WTC11 (cell line): Measurements from ENCODE around the gene CTNNA3. TPM values are rescaled to one million over a fixed set of nuclear protein-coding genes. Genes with fewer than 3 reads are reported as not detected.

ENCODE experiments used
- ATAC-seq: fragments of 200-7000 bp; cut with Tn5 transposase; 2 replicates; pipeline ENCODE4 v1.10.0; 2021; ENCODE audit warnings: mild to moderate bottlenecking, moderate library complexity
- CTCF ChIA-PET: fragments of 300-600 bp; sonication (Branson Sonifier 250); formaldehyde crosslinking; loops from one replicate; lab custom pipeline; 2021; ENCODE audit warnings: antibody characterized with exemption; lab: Charles Lee
- POLR2A ChIA-PET: fragments of 350-600 bp; sonication (Branson Sonifier 250); formaldehyde crosslinking; loops from one replicate; lab custom pipeline; 2021; ENCODE audit warnings: antibody characterized with exemption; lab: Charles Lee
- DNase-seq: peaks from one replicate; pipeline ENCODE4 v3.0.0; 2021; ENCODE audit warnings: low spot score
- H3K27ac Mint-ChIP-seq: 2 replicates; pipeline ENCODE4 v1.8.0; 2021; ENCODE audit warnings: mixed read lengths
- H3K27me3 Mint-ChIP-seq: 2 replicates; pipeline ENCODE4 v1.8.0; 2021; ENCODE audit warnings: low read depth, mild to moderate bottlenecking, moderate library complexity, mixed read lengths
- H3K36me3 Mint-ChIP-seq: 2 replicates; pipeline ENCODE4 v1.8.0; 2021; ENCODE audit warnings: mixed read lengths
- H3K4me1 Mint-ChIP-seq: 2 replicates; pipeline ENCODE4 v1.8.0; 2022; ENCODE audit warnings: mixed read lengths
- H3K4me3 Mint-ChIP-seq: 2 replicates; pipeline ENCODE4 v1.8.0; 2021; ENCODE audit warnings: mild to moderate bottlenecking, moderate library complexity, mixed read lengths
- H3K9me3 Mint-ChIP-seq: 2 replicates; pipeline ENCODE4 v1.8.0; 2021; ENCODE audit warnings: mixed read lengths
- CBFB ChIP-seq: sonication (generic); formaldehyde crosslinking; IDR thresholded peaks from 2 replicates; pipeline ENCODE4 v1.8.1; 2022; ENCODE audit warnings: mild to moderate bottlenecking, low read depth, missing genetic modification reagents
- CDX4 ChIP-seq: fragments of 250-450 bp; sonication (Bioruptor Pico); IDR thresholded peaks from 2 replicates; pipeline ENCODE4 v1.9.0; 2021; ENCODE audit warnings: moderate library complexity, mild to moderate bottlenecking, inconsistent platforms, borderline replicate concordance
- CREB1 ChIP-seq: sonication (generic); formaldehyde crosslinking; IDR thresholded peaks from 2 replicates; pipeline ENCODE4 v1.8.0; 2023; ENCODE audit warnings: mild to moderate bottlenecking, missing genetic modification reagents
- CTCF ChIP-seq: fragments of 200-600 bp; IDR thresholded peaks from 2 replicates; pipeline ENCODE4 v1.8.0; 2022; ENCODE audit warnings: antibody characterized with exemption
- ELF4 ChIP-seq: sonication (generic); formaldehyde crosslinking; IDR thresholded peaks from 2 replicates; pipeline ENCODE4 v1.8.1; 2022; ENCODE audit warnings: low read depth, mild to moderate bottlenecking, moderate library complexity, missing genetic modification reagents
- FOXK1 ChIP-seq: sonication (generic); formaldehyde crosslinking; IDR thresholded peaks from 2 replicates; pipeline ENCODE4 v1.8.0; 2022; ENCODE audit warnings: mild to moderate bottlenecking, moderate library complexity, missing genetic modification reagents
- GABPB1 ChIP-seq: sonication (generic); formaldehyde crosslinking; IDR thresholded peaks from 2 replicates; pipeline ENCODE4 v1.8.1; 2023; ENCODE audit warnings: mild to moderate bottlenecking, missing genetic modification reagents
- KAT7 ChIP-seq: sonication (generic); formaldehyde crosslinking; IDR thresholded peaks from 2 replicates; pipeline ENCODE4 v1.8.1; 2023; ENCODE audit warnings: missing genetic modification reagents, mild to moderate bottlenecking, borderline replicate concordance
- MXD4 ChIP-seq: fragments of 250-450 bp; sonication (Bioruptor Pico); IDR thresholded peaks from 2 replicates; pipeline ENCODE4 v1.8.0; 2021; ENCODE audit warnings: mild to moderate bottlenecking, moderate library complexity, borderline replicate concordance
- NFATC4 ChIP-seq: fragments of 250-450 bp; sonication (Bioruptor Pico); IDR thresholded peaks from 2 replicates; pipeline ENCODE4 v1.9.0; 2021; ENCODE audit warnings: mild to moderate bottlenecking
- NR2C2 ChIP-seq: sonication (generic); formaldehyde crosslinking; IDR thresholded peaks from 2 replicates; pipeline ENCODE4 v1.8.0; 2022; ENCODE audit warnings: mild to moderate bottlenecking, missing genetic modification reagents
- TCF7 ChIP-seq: sonication (generic); formaldehyde crosslinking; IDR thresholded peaks from 2 replicates; pipeline ENCODE4 v1.8.0; 2022; ENCODE audit warnings: mild to moderate bottlenecking, low read depth, missing genetic modification reagents, moderate library complexity
- USF1 ChIP-seq: sonication (generic); formaldehyde crosslinking; IDR thresholded peaks from 2 replicates; pipeline ENCODE4 v1.8.0; 2022; ENCODE audit warnings: mild to moderate bottlenecking, missing genetic modification reagents
- ZBTB21 ChIP-seq: sonication (generic); formaldehyde crosslinking; IDR thresholded peaks from 2 replicates; pipeline ENCODE4 v1.8.1; 2023; ENCODE audit warnings: mild to moderate bottlenecking, missing genetic modification reagents, borderline replicate concordance
- ZNF232 ChIP-seq: sonication (generic); formaldehyde crosslinking; IDR thresholded peaks from 2 replicates; pipeline ENCODE4 v1.8.0; 2022; ENCODE audit warnings: mild to moderate bottlenecking, missing genetic modification reagents
- ZNF317 ChIP-seq: sonication (generic); formaldehyde crosslinking; IDR thresholded peaks from 2 replicates; pipeline ENCODE4 v1.8.1; 2023; ENCODE audit warnings: low read depth, mild to moderate bottlenecking, moderate library complexity, missing genetic modification reagents, borderline replicate concordance
- ZNF416 ChIP-seq: fragments of 250-450 bp; sonication (Bioruptor Pico); IDR thresholded peaks from 2 replicates; pipeline ENCODE4 v1.9.0; 2021; ENCODE audit warnings: mild to moderate bottlenecking, inconsistent platforms
- total RNA-seq: library from RNA; stranded (reverse); gene quantifications from 3 replicates; pipeline ENCODE4 v1.2.3, GENCODE V29; 2021
- TF ChIP-seq, protein P1 (sequence below): sonication (generic); formaldehyde crosslinking; IDR thresholded peaks from 2 replicates; pipeline ENCODE4 v1.8.1; 2022; ENCODE audit warnings: missing genetic modification reagents, borderline replicate concordance
- TF ChIP-seq, protein P2 (sequence below): sonication (generic); formaldehyde crosslinking; IDR thresholded peaks from 2 replicates; pipeline ENCODE4 v1.8.1; 2023; ENCODE audit warnings: mild to moderate bottlenecking, missing genetic modification reagents, moderate library complexity
- TF ChIP-seq, protein P3 (sequence below): sonication (generic); formaldehyde crosslinking; IDR thresholded peaks from 2 replicates; pipeline ENCODE4 v1.8.1; 2023; ENCODE audit warnings: mild to moderate bottlenecking, missing genetic modification reagents
- TF ChIP-seq, protein P4 (sequence below): sonication (generic); formaldehyde crosslinking; IDR thresholded peaks from 2 replicates; pipeline ENCODE4 v1.8.0; 2022; ENCODE audit warnings: mild to moderate bottlenecking, missing genetic modification reagents

The CTNNA3 gene
- total RNA-seq, 1 experiment from 2014 or later = 6.1 TPM

DNA sequence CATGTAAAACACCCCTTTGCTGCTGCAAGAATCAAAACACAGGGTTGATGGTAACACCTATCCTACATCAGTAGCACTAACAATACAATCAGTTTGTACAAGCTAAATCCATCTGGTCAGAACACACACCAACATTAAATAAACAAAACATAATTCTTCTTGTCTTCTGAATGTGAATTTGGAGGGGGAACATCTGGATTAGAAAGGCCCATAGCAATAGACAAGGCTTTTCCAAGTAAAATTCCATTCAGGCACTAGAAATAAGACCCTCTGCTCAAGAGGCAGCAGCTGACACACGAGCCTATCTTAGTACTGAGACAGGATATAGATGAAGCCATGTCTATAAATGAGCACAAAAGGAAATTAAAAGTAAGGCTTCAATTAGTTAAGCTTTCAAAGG is 1610.1 kb downstream of the CTNNA3 start (continued):
- TF ChIP-seq CBFB (CRISPR knock-in tag) (no peak), MXD4 (no peak), CREB1 (no peak)
- TF ChIP-seq, protein P1, sequence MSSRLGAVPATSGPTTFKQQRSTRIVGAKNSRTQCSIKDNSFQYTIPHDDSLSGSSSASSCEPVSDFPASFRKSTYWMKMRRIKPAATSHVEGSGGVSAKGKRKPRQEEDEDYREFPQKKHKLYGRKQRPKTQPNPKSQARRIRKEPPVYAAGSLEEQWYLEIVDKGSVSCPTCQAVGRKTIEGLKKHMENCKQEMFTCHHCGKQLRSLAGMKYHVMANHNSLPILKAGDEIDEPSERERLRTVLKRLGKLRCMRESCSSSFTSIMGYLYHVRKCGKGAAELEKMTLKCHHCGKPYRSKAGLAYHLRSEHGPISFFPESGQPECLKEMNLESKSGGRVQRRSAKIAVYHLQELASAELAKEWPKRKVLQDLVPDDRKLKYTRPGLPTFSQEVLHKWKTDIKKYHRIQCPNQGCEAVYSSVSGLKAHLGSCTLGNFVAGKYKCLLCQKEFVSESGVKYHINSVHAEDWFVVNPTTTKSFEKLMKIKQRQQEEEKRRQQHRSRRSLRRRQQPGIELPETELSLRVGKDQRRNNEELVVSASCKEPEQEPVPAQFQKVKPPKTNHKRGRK (CRISPR knock-in tag) = no peak
- TF ChIP-seq, all 79 proteins: peak for 0

- no peak for ATAC-seq
- no peaks in the 10 kb centered on the region for H3K27me3 Mint-ChIP-seq
These were observed 1624.1 kb downstream of the CTNNA3 start for GRCh38 chr10:66071907-66072306.

GRCh38 chr10:66058594-66058993 is 1637.4 kb downstream of the CTNNA3 start:
- TF ChIP-seq CTCF = no peak
- ChIA-PET POLR2A (no interaction called here), CTCF (no interaction called here)
- Mint-ChIP-seq H3K36me3 (no peaks in the 10 kb centered on the region), H3K4me3 (no peak overlapping the region), H3K4me1 (no peaks in the 10 kb centered on the region), H3K9me3 (no peaks in the 10 kb centered on the region), H3K27me3 (no peaks in the 10 kb centered on the region), H3K27ac (no peak overlapping the region)
- DNase-seq (no peak), ATAC-seq (no peak)

More at GRCh38 chr10:66071907-66072306, 1624.1 kb downstream of the CTNNA3 start:
- no peak for DNase-seq
- TF ChIP-seq, protein P2, sequence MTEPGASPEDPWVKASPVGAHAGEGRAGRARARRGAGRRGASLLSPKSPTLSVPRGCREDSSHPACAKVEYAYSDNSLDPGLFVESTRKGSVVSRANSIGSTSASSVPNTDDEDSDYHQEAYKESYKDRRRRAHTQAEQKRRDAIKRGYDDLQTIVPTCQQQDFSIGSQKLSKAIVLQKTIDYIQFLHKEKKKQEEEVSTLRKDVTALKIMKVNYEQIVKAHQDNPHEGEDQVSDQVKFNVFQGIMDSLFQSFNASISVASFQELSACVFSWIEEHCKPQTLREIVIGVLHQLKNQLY (CRISPR knock-in tag) = no peak
- TF ChIP-seq ZNF317 (no peak), MXD4 (no peak), KAT7 (CRISPR knock-in tag) (no peak), NFATC4 (CRISPR knock-in tag) (no peak), GABPB1 (CRISPR knock-in tag) (no peak), FOXK1 (no peak), ELF4 (CRISPR knock-in tag) (no peak), TCF7 (no peak), ZNF416 (CRISPR knock-in tag) (no peak), NR2C2 (no peak), ZBTB21 (CRISPR knock-in tag) (no peak)
- ChIA-PET POLR2A (no interaction called here), CTCF (no interaction called here)
- H3K27ac Mint-ChIP-seq = no peak overlapping the region
- no peaks in the 10 kb centered on the region for H3K4me1 Mint-ChIP-seq
- H3K36me3 Mint-ChIP-seq = no peaks in the 10 kb centered on the region
- H3K9me3 Mint-ChIP-seq = peaks cover 4% of the 10 kb centered on the region
- no peak overlapping the region for H3K4me3 Mint-ChIP-seq

DNA sequence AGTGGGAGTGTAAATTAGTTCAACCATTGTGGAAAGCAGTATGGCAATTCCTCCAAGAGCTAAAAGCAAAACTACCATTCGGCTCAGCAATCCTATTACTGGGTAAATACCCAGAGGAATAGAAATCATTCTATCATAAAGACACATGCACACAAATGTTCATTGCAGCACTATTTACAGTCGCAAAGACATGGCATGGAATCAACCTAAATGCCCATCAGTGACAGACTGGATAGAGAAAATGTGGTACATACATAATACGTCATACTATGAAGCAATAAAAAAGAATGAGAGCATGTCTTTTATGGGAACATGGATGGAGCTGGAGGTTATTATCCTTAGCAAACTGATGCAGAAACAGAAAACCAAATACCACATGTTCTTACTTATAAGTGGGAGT is 1646.7 kb downstream of the CTNNA3 start:
- H3K27ac Mint-ChIP-seq = no peak overlapping the region
- peaks cover 11% of the 10 kb centered on the region for H3K36me3 Mint-ChIP-seq
- H3K9me3 Mint-ChIP-seq = peaks cover 23% of the 10 kb centered on the region
- no peaks in the 10 kb centered on the region for H3K27me3 Mint-ChIP-seq
- no peaks in the 10 kb centered on the region for H3K4me1 Mint-ChIP-seq
- no peak overlapping the region for H3K4me3 Mint-ChIP-seq
- no peak for ATAC-seq
- POLR2A ChIA-PET = no interaction called here
- DNase-seq = no peak
- CTCF ChIA-PET = no interaction called here
- no peak for TF ChIP-seq ZNF232 (CRISPR knock-in tag)
- TF ChIP-seq ELF4 (CRISPR knock-in tag) = no peak
- TF ChIP-seq CDX4 (CRISPR knock-in tag) = no peak
- TF ChIP-seq, protein P3, sequence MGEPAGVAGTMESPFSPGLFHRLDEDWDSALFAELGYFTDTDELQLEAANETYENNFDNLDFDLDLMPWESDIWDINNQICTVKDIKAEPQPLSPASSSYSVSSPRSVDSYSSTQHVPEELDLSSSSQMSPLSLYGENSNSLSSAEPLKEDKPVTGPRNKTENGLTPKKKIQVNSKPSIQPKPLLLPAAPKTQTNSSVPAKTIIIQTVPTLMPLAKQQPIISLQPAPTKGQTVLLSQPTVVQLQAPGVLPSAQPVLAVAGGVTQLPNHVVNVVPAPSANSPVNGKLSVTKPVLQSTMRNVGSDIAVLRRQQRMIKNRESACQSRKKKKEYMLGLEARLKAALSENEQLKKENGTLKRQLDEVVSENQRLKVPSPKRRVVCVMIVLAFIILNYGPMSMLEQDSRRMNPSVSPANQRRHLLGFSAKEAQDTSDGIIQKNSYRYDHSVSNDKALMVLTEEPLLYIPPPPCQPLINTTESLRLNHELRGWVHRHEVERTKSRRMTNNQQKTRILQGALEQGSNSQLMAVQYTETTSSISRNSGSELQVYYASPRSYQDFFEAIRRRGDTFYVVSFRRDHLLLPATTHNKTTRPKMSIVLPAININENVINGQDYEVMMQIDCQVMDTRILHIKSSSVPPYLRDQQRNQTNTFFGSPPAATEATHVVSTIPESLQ = no peak
- TF ChIP-seq USF1 (CRISPR knock-in tag) = no peak
- TF ChIP-seq, protein P4, sequence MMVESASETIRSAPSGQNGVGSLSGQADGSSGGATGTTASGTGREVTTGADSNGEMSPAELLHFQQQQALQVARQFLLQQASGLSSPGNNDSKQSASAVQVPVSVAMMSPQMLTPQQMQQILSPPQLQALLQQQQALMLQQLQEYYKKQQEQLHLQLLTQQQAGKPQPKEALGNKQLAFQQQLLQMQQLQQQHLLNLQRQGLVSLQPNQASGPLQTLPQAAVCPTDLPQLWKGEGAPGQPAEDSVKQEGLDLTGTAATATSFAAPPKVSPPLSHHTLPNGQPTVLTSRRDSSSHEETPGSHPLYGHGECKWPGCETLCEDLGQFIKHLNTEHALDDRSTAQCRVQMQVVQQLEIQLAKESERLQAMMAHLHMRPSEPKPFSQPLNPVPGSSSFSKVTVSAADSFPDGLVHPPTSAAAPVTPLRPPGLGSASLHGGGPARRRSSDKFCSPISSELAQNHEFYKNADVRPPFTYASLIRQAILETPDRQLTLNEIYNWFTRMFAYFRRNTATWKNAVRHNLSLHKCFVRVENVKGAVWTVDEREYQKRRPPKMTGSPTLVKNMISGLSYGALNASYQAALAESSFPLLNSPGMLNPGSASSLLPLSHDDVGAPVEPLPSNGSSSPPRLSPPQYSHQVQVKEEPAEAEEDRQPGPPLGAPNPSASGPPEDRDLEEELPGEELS (CRISPR knock-in tag) = no peak
